Astrocyte (in vitro differentiated cells and primary cell): ENCODE measurements around the gene NEIL1.

Experiments used
- CTCF ChIP-seq: IDR thresholded peaks from 2 replicates; pipeline ENCODE4 v1.5.1; 2011; ENCODE audit warnings: low read depth, mild to moderate bottlenecking, inconsistent platforms, low read length, moderate library complexity; ENCODE audit not compliant: insufficient read depth
- EZH2 ChIP-seq: IDR thresholded peaks from 2 replicates; pipeline ENCODE4 v1.6.1; 2012; ENCODE audit warnings: mild to moderate bottlenecking, low read length, inconsistent platforms; ENCODE audit not compliant: insufficient read depth

GRCh38 chr15:75363786-75364185 lies 16.9 kb downstream of the NEIL1 start:
- TF ChIP-seq CTCF (no peak), EZH2 (no peak)
